ENCODE results near the gene OLFM1. TPM values are rescaled to one million over a fixed set of nuclear protein-coding genes. Genes with fewer than 3 reads are reported as not detected.
"Not testable (repeated sequence)": the region's sequence is repeated elsewhere in the genome, so short reads cannot be mapped to it uniquely, and the experiment has no call there.

OLFM1 gene
- total RNA-seq, 1 donor from 2014 or later, result 5.5 TPM

DNA sequence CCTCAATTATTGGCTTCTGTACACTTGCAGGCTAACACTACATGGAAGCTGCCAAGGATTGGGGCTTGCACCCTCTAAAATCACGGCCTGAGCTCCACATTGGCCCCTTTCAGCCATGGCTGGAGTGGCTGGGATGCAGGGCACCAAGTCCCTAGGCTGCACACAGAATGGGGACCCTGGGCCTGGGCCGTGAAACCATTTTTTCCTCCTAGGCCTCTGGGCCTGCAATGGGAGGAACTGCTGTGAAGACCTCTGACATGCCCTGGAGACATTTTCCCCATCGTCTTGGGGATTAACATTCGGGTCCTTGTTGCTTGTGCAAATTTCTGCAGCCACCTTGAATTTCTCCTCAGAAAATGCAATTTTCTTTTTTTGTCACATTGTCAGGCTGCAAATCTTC is 23.6 kb upstream of the OLFM1 start:
- H3K27ac ChIP-seq (ENCODE audit: low read depth, low read length); H3K27me3 ChIP-seq (ENCODE audit: insufficient read depth, low read length); H3K9ac ChIP-seq (ENCODE audit: low read length); H3K79me2 ChIP-seq (ENCODE audit: insufficient read depth, low read length); H3K4me1 Mint-ChIP-seq (ENCODE audit: low read depth, unreplicated experiment); FAIRE-seq; DNase-seq (ENCODE audit: low read depth); H3K4me2 ChIP-seq (ENCODE audit: low read length); H2AFZ ChIP-seq (ENCODE audit: low read depth, low read length); H3K36me3 ChIP-seq (ENCODE audit: insufficient read depth, low read length); H3K27ac Mint-ChIP-seq (ENCODE audit: unreplicated experiment); H3K4me3 ChIP-seq (ENCODE audit: insufficient read depth, low read depth, low read length); H4K20me1 ChIP-seq (ENCODE audit: insufficient read depth, low read length); H3K4me1 ChIP-seq (ENCODE audit: insufficient read depth, low read length); H3K4me3 Mint-ChIP-seq (ENCODE audit: unreplicated experiment); H3K9me3 ChIP-seq (ENCODE audit: insufficient read depth, low read depth, low read length); H3K36me3 Mint-ChIP-seq (ENCODE audit: low read depth, unreplicated experiment): not testable (repeated sequence)
- Mint-ChIP-seq H3K9me3 (ENCODE audit: unreplicated experiment) (peaks cover 28% of the 10 kb centered on the region), H3K27me3 (ENCODE audit: low read depth, unreplicated experiment) (peaks cover 63% of the 10 kb centered on the region)

DNA sequence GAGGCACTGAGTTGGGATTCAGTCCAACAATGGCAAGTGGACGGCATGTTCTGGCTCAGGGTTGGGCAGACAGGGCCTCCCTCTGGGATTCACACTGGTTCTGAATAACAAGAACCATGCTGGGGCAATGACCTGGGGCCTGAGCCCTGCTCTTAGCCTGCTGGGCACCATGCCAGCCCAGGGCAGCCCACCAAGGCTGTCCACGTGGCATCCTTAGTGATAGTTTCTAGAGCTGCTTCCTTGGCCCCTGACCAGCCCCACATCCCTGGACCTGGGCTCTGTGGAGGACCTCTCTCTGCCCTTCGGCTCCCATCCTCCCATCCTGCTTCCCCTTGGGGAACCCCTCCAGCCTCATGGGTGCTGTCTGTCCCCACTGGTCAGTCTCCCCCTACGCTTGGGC is 22.3 kb upstream of the OLFM1 start:
- H3K36me3 ChIP-seq (ENCODE audit: insufficient read depth, low read length), result no peaks in the 10 kb centered on the region
- no peak overlapping the region for H3K27ac Mint-ChIP-seq (ENCODE audit: unreplicated experiment)
- H3K27me3 Mint-ChIP-seq (ENCODE audit: low read depth, unreplicated experiment), result peaks cover 68% of the 10 kb centered on the region
- peaks cover 31% of the 10 kb centered on the region for H3K9me3 Mint-ChIP-seq (ENCODE audit: unreplicated experiment)
- no peak overlapping the region for H3K4me3 ChIP-seq (ENCODE audit: insufficient read depth, low read depth, low read length)
- no peaks in the 10 kb centered on the region for H4K20me1 ChIP-seq (ENCODE audit: insufficient read depth, low read length)
- TF ChIP-seq, protein P1, sequence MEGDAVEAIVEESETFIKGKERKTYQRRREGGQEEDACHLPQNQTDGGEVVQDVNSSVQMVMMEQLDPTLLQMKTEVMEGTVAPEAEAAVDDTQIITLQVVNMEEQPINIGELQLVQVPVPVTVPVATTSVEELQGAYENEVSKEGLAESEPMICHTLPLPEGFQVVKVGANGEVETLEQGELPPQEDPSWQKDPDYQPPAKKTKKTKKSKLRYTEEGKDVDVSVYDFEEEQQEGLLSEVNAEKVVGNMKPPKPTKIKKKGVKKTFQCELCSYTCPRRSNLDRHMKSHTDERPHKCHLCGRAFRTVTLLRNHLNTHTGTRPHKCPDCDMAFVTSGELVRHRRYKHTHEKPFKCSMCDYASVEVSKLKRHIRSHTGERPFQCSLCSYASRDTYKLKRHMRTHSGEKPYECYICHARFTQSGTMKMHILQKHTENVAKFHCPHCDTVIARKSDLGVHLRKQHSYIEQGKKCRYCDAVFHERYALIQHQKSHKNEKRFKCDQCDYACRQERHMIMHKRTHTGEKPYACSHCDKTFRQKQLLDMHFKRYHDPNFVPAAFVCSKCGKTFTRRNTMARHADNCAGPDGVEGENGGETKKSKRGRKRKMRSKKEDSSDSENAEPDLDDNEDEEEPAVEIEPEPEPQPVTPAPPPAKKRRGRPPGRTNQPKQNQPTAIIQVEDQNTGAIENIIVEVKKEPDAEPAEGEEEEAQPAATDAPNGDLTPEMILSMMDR (IDR thresholded peaks at IDR 0.05; ENCODE audit: insufficient read depth, low read depth, low read length), result no peak
- no peak for TF ChIP-seq EZH2 (IDR thresholded peaks at IDR 0.05; ENCODE audit: insufficient read depth, low read length)
- no peak overlapping the region for H2AFZ ChIP-seq (ENCODE audit: low read depth, low read length)
- H3K36me3 Mint-ChIP-seq (ENCODE audit: low read depth, unreplicated experiment), result peaks cover 3% of the 10 kb centered on the region
- H3K27ac ChIP-seq (ENCODE audit: low read depth, low read length), result no peak overlapping the region
- DNase-seq (ENCODE audit: low read depth) (no peak), FAIRE-seq (no peak)
- H3K79me2 ChIP-seq (ENCODE audit: insufficient read depth, low read length), result no peaks in the 10 kb centered on the region
- H3K9me3 ChIP-seq (ENCODE audit: insufficient read depth, low read depth, low read length), result no peaks in the 10 kb centered on the region
- no peak overlapping the region for H3K4me2 ChIP-seq (ENCODE audit: low read length)
- no peaks in the 10 kb centered on the region for H3K4me1 Mint-ChIP-seq (ENCODE audit: low read depth, unreplicated experiment)
- H3K27me3 ChIP-seq (ENCODE audit: insufficient read depth, low read length), result no peaks in the 10 kb centered on the region
- no peak overlapping the region for H3K9ac ChIP-seq (ENCODE audit: low read length)
- H3K4me1 ChIP-seq (ENCODE audit: insufficient read depth, low read length), result no peaks in the 10 kb centered on the region
- H3K4me3 Mint-ChIP-seq (ENCODE audit: unreplicated experiment), result no peak overlapping the region

DNA sequence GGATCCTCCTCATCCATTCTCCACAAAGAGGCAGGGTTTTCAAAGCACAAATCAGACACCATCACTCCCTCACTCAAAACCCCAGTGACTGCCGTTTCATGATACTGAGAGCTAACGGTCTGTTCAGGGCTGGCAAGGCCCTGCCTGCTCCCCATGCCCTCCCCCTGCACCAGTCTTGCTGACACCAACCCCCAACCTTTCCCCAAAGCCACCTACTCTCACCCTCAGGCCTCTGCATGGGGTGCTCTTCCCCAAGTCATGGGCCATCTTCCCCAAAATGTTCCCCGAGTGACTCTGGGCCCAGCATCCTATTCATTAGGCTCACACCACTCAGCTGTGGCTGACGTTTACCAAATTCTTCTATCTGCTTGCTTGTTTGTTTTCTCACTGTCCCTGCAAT is 21.7 kb upstream of the OLFM1 start:
- Histone ChIP-seq H3K27me3 (ENCODE audit: insufficient read depth, low read length) (no peaks in the 10 kb centered on the region), H3K9ac (ENCODE audit: low read length) (no peak overlapping the region), H2AFZ (ENCODE audit: low read depth, low read length) (no peak overlapping the region), H4K20me1 (ENCODE audit: insufficient read depth, low read length) (no peaks in the 10 kb centered on the region), H3K4me1 (ENCODE audit: insufficient read depth, low read length) (no peaks in the 10 kb centered on the region), H3K4me3 (ENCODE audit: insufficient read depth, low read depth, low read length) (no peak overlapping the region), H3K79me2 (ENCODE audit: insufficient read depth, low read length) (no peaks in the 10 kb centered on the region), H3K27ac (ENCODE audit: low read depth, low read length) (no peak overlapping the region), H3K36me3 (ENCODE audit: insufficient read depth, low read length) (no peaks in the 10 kb centered on the region), H3K9me3 (ENCODE audit: insufficient read depth, low read depth, low read length) (no peaks in the 10 kb centered on the region), H3K4me2 (ENCODE audit: low read length) (no peak overlapping the region)
- DNase-seq (ENCODE audit: low read depth) (no peak), FAIRE-seq (no peak)
- Mint-ChIP-seq H3K27me3 (ENCODE audit: low read depth, unreplicated experiment) (peaks cover 66% of the 10 kb centered on the region), H3K27ac (ENCODE audit: unreplicated experiment) (no peak overlapping the region), H3K9me3 (ENCODE audit: unreplicated experiment) (peaks cover 31% of the 10 kb centered on the region), H3K4me3 (ENCODE audit: unreplicated experiment) (no peak overlapping the region), H3K4me1 (ENCODE audit: low read depth, unreplicated experiment) (no peaks in the 10 kb centered on the region), H3K36me3 (ENCODE audit: low read depth, unreplicated experiment) (peaks cover 3% of the 10 kb centered on the region)
- no peak for TF ChIP-seq EZH2 (IDR thresholded peaks at IDR 0.05; ENCODE audit: insufficient read depth, low read length)
- TF ChIP-seq, protein P1 (IDR thresholded peaks at IDR 0.05; ENCODE audit: insufficient read depth, low read depth, low read length), result no peak

All from astrocyte (in vitro differentiated cells and primary cell).